Muscle of leg (tissue), 11 donors: Measurements from ENCODE around the gene ZPBP2. TPM values are rescaled to one million over a fixed set of nuclear protein-coding genes. Genes with fewer than 3 reads are reported as not detected.
"Not testable (repeated sequence)": the region's sequence is repeated elsewhere in the genome, so short reads cannot be mapped to it uniquely, and the experiment has no call there.

Source experiments
- DNase-seq: peaks from one replicate; pipeline ENCODE4 v3.0.0; 2013
- H3K27ac ChIP-seq: one replicate; pipeline ENCODE4 v1.5.1; 2013; ENCODE audit warnings: mild to moderate bottlenecking, low read length, control low read depth
- H3K27me3 ChIP-seq: one replicate; pipeline ENCODE4 v1.6.1; 2013; ENCODE audit warnings: low read length; ENCODE audit not compliant: control insufficient read depth, insufficient read depth
- H3K36me3 ChIP-seq: one replicate; pipeline ENCODE4 v1.6.1; 2013; ENCODE audit warnings: low read length; ENCODE audit not compliant: control insufficient read depth, insufficient read depth
- H3K4me1 ChIP-seq: one replicate; pipeline ENCODE4 v1.6.1; 2013; ENCODE audit warnings: low read length; ENCODE audit not compliant: control insufficient read depth, insufficient read depth
- H3K4me3 ChIP-seq: one replicate; pipeline ENCODE4 v1.5.1; 2013; ENCODE audit warnings: low read length, control low read depth
- H3K9me3 ChIP-seq: replicated peaks from 2 replicates; pipeline ENCODE4 v1.6.1; 2013; ENCODE audit warnings: low read depth, low read length; ENCODE audit not compliant: control insufficient read depth
- WGBS: methylation state at CpG from one replicate; pipeline ENCODE4 v1.1.5; 2013; ENCODE audit warnings: missing lambda C conversion rate; ENCODE audit not compliant: insufficient coverage; 5-methylcytosine and 5-hydroxymethylcytosine counted together
- polyA plus RNA-seq, 8 donors: library from polyadenylated mRNA; unstranded; fragments of 120-200 nt; gene quantifications; one replicate each; pipeline versions ENCODE4 v1.2.1 to v1.2.3, GENCODE V29; 2013; ENCODE audit warnings: inconsistent platforms in 1 of 8, low replicate concordance in 1 of 8; ENCODE audit not compliant: insufficient read length in 8 of 8, insufficient read depth in 1 of 8
- total RNA-seq: library from RNA; stranded (reverse); fragments of 120-200 nt; gene quantifications from one replicate; pipeline ENCODE4 v1.2.4, GENCODE V29; 2013

ZPBP2 gene
- total and polyA plus RNA-seq, 9 donors = 0.09 TPM; not detected in 8

DNA sequence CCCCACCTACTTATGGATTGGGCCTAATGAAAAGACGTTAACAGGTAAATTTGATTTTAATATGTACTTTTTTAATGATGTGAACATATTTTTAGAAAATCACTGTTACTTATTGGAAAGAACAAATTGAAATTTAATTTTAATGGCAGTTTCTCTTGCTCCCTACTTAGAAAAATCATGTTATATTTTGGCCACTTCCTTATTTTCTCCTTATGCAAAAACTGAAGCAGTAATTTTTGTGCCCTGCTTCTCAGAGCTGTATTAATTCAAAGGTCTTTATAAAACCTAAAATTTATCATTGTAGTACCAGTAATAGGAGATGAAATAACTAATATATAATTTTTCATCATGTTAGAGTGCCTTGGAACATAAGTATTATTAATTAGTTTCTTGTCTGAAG, 2.8 kb downstream of the ZPBP2 start:
- DNase-seq = no peak
- H3K27me3 ChIP-seq = peaks cover 35% of the 10 kb centered on the region
- WGBS = no CpG with 5 or more reads among the region's 1 CpG
- no peak overlapping the region for H3K27ac ChIP-seq
- H3K4me3 ChIP-seq = no peak overlapping the region
- peaks cover 5% of the 10 kb centered on the region for H3K9me3 ChIP-seq
- H3K4me1 ChIP-seq = no peaks in the 10 kb centered on the region
- H3K36me3 ChIP-seq = no peaks in the 10 kb centered on the region

- no peak overlapping the region for H3K27ac ChIP-seq
- no peaks in the 10 kb centered on the region for H3K4me1 ChIP-seq
- DNase-seq = no peak
- no CpG with 5 or more reads among the region's 2 CpGs for WGBS
- peaks cover 37% of the 10 kb centered on the region for H3K27me3 ChIP-seq
- peaks cover 5% of the 10 kb centered on the region for H3K9me3 ChIP-seq
- no peak overlapping the region for H3K4me3 ChIP-seq
- no peaks in the 10 kb centered on the region for H3K36me3 ChIP-seq
These were observed 3.8 kb downstream of the ZPBP2 start for GRCh38 chr17:39871801-39872200.

DNA sequence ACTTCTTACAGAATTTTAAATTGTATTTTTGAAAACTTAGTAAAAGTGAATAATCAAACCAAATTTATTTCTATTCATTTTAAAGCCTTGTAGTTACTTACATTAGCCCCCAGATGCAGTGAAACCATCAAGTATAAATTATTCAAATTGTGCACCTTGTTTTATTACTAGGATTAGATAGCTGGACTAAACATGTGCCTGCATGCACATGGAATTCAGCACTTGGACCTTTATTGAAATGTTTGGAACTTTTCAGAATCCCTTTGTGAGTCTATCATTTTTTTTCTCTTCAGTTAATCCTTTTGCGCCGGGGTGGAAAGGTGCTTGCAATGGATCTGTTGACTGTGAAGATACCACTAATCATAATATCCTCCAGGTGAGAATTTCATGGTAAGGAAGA, 4.7 kb downstream of the ZPBP2 start:
- Histone ChIP-seq H3K36me3 (no peaks in the 10 kb centered on the region), H3K4me1 (no peaks in the 10 kb centered on the region), H3K27me3 (peaks cover 32% of the 10 kb centered on the region), H3K4me3 (no peak overlapping the region), H3K9me3 (peaks cover 1% of the 10 kb centered on the region), H3K27ac (no peak overlapping the region)
- DNase-seq = no peak
- WGBS = no CpG with 5 or more reads among the region's 2 CpGs

- not testable (repeated sequence) for H3K27ac ChIP-seq, H3K4me1 ChIP-seq, DNase-seq, H3K36me3 ChIP-seq, H3K4me3 ChIP-seq, H3K9me3 ChIP-seq, H3K27me3 ChIP-seq
- 74% methylated on average over 2 of the region's 5 CpGs for WGBS
These were observed 18.1 kb downstream of the ZPBP2 start for GRCh38 chr17:39886102-39886501.

- Histone ChIP-seq H3K9me3 (peaks cover 3% of the 10 kb centered on the region), H3K36me3 (no peaks in the 10 kb centered on the region), H3K27ac (no peak overlapping the region), H3K4me1 (no peaks in the 10 kb centered on the region), H3K4me3 (no peak overlapping the region), H3K27me3 (no peaks in the 10 kb centered on the region)
- no peak for DNase-seq
These were observed 19.1 kb downstream of the ZPBP2 start for GRCh38 chr17:39887078-39887477.

DNA sequence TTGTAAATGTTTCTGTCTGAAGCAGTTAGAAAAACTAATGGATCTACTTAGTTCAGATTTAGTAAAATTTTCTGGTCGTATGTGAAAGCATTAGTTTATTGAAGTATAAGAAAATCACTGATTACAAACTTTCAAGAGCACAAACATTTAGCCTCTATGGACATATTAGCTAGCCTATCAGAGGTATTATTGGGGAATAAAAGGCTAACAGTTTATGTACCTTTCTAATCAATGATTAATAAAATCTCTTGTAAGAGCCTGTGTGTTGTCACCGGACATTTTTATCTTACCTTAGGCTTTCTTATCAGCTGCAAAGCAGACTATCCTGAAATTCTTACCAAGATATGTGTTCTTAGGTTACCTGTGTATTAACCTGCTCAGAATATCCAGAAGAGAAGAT, 21.2 kb downstream of the ZPBP2 start:
- no peak for DNase-seq
- H3K9me3 ChIP-seq = peaks cover 3% of the 10 kb centered on the region
- no peaks in the 10 kb centered on the region for H3K4me1 ChIP-seq
- no CpG with 5 or more reads among the region's 2 CpGs for WGBS
- H3K27ac ChIP-seq = no peak overlapping the region
- H3K4me3 ChIP-seq = no peak overlapping the region
- no peaks in the 10 kb centered on the region for H3K27me3 ChIP-seq
- H3K36me3 ChIP-seq = no peaks in the 10 kb centered on the region

- WGBS = no CpG with 5 or more reads among the region's 3 CpGs
- H3K27ac ChIP-seq = no peak overlapping the region
- H3K36me3 ChIP-seq = no peaks in the 10 kb centered on the region
- H3K4me1 ChIP-seq = no peaks in the 10 kb centered on the region
- DNase-seq = no peak
- peaks cover 3% of the 10 kb centered on the region for H3K9me3 ChIP-seq
- H3K4me3 ChIP-seq = no peak overlapping the region
- no peaks in the 10 kb centered on the region for H3K27me3 ChIP-seq
These were observed 26.8 kb downstream of the ZPBP2 start for GRCh38 chr17:39894681-39895376.

- no peaks in the 10 kb centered on the region for H3K4me1 ChIP-seq
- H3K4me3 ChIP-seq = no peak overlapping the region
- no peak overlapping the region for H3K27ac ChIP-seq
- H3K9me3 ChIP-seq = no peaks in the 10 kb centered on the region
- H3K27me3 ChIP-seq = no peaks in the 10 kb centered on the region
- WGBS = no CpG with 5 or more reads among the region's 4 CpGs
- DNase-seq = no peak
- H3K36me3 ChIP-seq = no peaks in the 10 kb centered on the region
These were observed 30.1 kb downstream of the ZPBP2 start for GRCh38 chr17:39898088-39898487.

DNA sequence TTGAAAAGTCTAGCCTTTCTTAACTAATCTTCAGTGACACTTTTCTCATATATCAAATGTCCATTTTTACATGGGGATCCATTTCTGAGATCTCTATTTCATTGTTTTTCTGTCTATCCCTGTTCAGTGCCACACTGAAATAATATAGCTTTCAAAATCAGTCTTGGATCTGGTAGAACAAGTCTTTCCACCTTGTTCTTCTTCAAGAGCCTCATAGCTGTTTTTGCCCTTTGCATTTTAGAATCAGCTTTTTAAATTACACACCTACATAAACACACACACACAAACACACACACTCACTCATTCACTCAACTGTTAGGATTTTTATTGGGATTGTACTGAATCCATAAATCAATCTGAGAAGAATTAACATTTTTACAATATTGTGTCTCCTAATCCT, 31.2 kb downstream of the ZPBP2 start:
- Histone ChIP-seq H3K9me3 (no peaks in the 10 kb centered on the region), H3K4me3 (no peak overlapping the region), H3K27me3 (no peaks in the 10 kb centered on the region), H3K4me1 (no peaks in the 10 kb centered on the region), H3K27ac (no peak overlapping the region), H3K36me3 (peaks cover 3% of the 10 kb centered on the region)
- DNase-seq = no peak

GRCh38 chr17:39902027-39902426, 34.0 kb downstream of the ZPBP2 start:
- not testable (repeated sequence) for H3K4me1 ChIP-seq, H3K9me3 ChIP-seq, H3K27ac ChIP-seq, H3K27me3 ChIP-seq, H3K36me3 ChIP-seq, H3K4me3 ChIP-seq, DNase-seq
- no CpG with 5 or more reads among the region's 2 CpGs for WGBS
